ENCODE data around the gene HIVEP2. TPM values are rescaled to one million over a fixed set of nuclear protein-coding genes. Genes with fewer than 3 reads are reported as not detected.

HIVEP2 gene
- total RNA-seq, 1 experiment from 2014 or later, result 4.2 TPM

GRCh38 chr6:142797159-142797558, 147.8 kb downstream of the HIVEP2 start:
- Mint-ChIP-seq H3K4me3 (no peak overlapping the region), H3K4me1 (peaks cover 3 to 4% of the 10 kb centered on the region in 2 experiments; a peak in 3 of 4 replicates), H3K9me3 (no peaks in the 10 kb centered on the region), H3K27ac (no peak overlapping the region), H3K27me3 (ENCODE audit: low read depth) (no peaks in the 10 kb centered on the region), H3K36me3 (ENCODE audit: insufficient read depth in 1 of 3, low read depth in 3 of 3) (no peaks in the 10 kb centered on the region)
- TF ChIP-seq CTCF (conservative IDR thresholded peaks at IDR 0.05), result no peak
- no peak overlapping the region for H2BK12ac ChIP-seq (ENCODE audit: insufficient read length, low read depth, low read length)
- H3T11ph ChIP-seq (ENCODE audit: low read length), result no peak overlapping the region
- H4K8ac ChIP-seq (replicated peaks; ENCODE audit: insufficient read length, low read depth, low read length), result no peak overlapping the region
- H3K27ac ChIP-seq (ENCODE audit: insufficient read length, low read depth, low read length), result no peak overlapping the region
- peaks cover 3% of the 10 kb centered on the region; the same call in 1 of the 2 replicates for H3K4me1 ChIP-seq (ENCODE audit: insufficient read depth, low read length)
- no peak overlapping the region for H3K56ac ChIP-seq (ENCODE audit: insufficient read length, low read depth, low read length)
- H2BK15ac ChIP-seq (ENCODE audit: low read depth, low read length), result no peak overlapping the region
- no peak overlapping the region for H3K18ac ChIP-seq (ENCODE audit: insufficient read length, low read depth, low read length)
- H3K79me1 ChIP-seq (ENCODE audit: insufficient read depth, low read depth, low read length, poor library complexity, severe bottlenecking), result no peaks in the 10 kb centered on the region
- H3K9ac ChIP-seq (ENCODE audit: extremely low read depth, insufficient read length, low read length), result no peak overlapping the region
- H3K23me2 ChIP-seq (ENCODE audit: insufficient read length, low read depth, low read length, poor library complexity, severe bottlenecking), result no peaks in the 10 kb centered on the region
- no peak overlapping the region for H3K14ac ChIP-seq (ENCODE audit: insufficient read depth, low read length)
- no peak overlapping the region for H2AK5ac ChIP-seq (ENCODE audit: insufficient read length, low read length)
- H3K23ac ChIP-seq (ENCODE audit: insufficient read length, low read depth, low read length), result no peak overlapping the region
- no peak overlapping the region for H2BK5ac ChIP-seq (ENCODE audit: insufficient read length, low read length)
- H3K9me3 ChIP-seq (ENCODE audit: control insufficient read depth, low read depth, low read length), result no peaks in the 10 kb centered on the region
- H2AFZ ChIP-seq (ENCODE audit: low read length), result no peak overlapping the region
- H2BK120ac ChIP-seq (ENCODE audit: low read depth, low read length, poor library complexity, severe bottlenecking), result no peak overlapping the region
- H3K27me3 ChIP-seq (ENCODE audit: insufficient read depth, low read length), result no peaks in the 10 kb centered on the region
- WGBS (ENCODE audit: extremely low coverage, insufficient read length, low lambda C conversion rate), result no CpG with 5 or more reads among the region's 1 CpG
- no peak overlapping the region for H4K5ac ChIP-seq (ENCODE audit: insufficient read length, low read depth, low read length)
- no peaks in the 10 kb centered on the region for H4K20me1 ChIP-seq (ENCODE audit: control insufficient read depth, insufficient read depth, insufficient read length)
- no peak overlapping the region for H3K4ac ChIP-seq (ENCODE audit: low read depth, low read length)
- H4K91ac ChIP-seq (ENCODE audit: insufficient read length, low read depth, low read length), result no peak overlapping the region
- DNase-seq, result no peak
- H2BK20ac ChIP-seq (ENCODE audit: low read depth, low read length, poor library complexity, severe bottlenecking), result no peak overlapping the region
- H3K4me2 ChIP-seq (ENCODE audit: insufficient read depth, insufficient read length, low read length), result no peak overlapping the region
- H3K79me2 ChIP-seq (ENCODE audit: insufficient read depth, low read length), result no peaks in the 10 kb centered on the region
